Measurements from ENCODE around the gene PRM1. TPM values are rescaled to one million over a fixed set of nuclear protein-coding genes. Genes with fewer than 3 reads are reported as not detected.
A peak's percentile ranks its signal among the peaks of the same experiment; 100 is the strongest.

PRM1 gene

DNA sequence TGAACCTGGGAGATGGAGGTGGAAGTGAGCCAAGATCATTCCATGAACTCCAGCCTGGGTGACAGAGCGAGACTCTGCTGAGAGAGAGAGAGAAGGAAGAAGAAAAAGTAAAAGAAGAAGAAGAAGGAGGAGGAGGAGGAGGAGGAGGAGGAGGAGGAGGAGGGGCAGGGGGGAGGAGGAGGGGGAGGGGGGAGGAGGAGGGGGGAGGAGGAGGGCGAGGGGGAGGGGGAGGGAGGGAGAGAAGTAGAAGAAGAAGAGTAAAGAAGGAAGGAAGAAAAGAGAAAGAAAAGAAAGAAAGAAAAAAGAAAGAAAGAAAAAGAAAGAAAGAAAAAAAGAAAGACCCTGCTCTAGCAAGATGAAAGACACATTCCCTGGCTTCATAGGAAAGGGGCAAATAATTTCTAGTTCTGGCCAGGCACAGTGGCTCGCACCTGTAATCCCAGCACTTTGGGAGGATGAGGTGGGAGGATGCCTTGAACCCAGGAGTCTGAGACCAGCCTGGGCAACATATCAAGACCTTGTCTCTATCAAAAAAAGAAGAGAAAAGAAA, 48.8 kb downstream of the PRM1 start:
- Histone ChIP-seq H2BK15ac (ENCODE audit: low read depth, poor library complexity, severe bottlenecking) (no peak overlapping the region), H2BK5ac (ENCODE audit: low read depth, low read length, poor library complexity, severe bottlenecking) (no peak overlapping the region), H4K8ac (ENCODE audit: low read length) (no peak overlapping the region), H3K27ac (ENCODE audit: low read length, poor library complexity, severe bottlenecking) (no peak overlapping the region), H4K91ac (ENCODE audit: low read length) (no peak overlapping the region), H3K18ac (ENCODE audit: low read depth in 1 of 2, low read length in 2 of 2) (no peak overlapping the region), H3K23ac (ENCODE audit: low read length in 2 of 2) (no peak overlapping the region), H3K4me1 (ENCODE audit: control insufficient read depth, insufficient read depth, low read depth, low read length) (peaks cover 2% of the 10 kb centered on the region), H3K4me2 (ENCODE audit: low read length, poor library complexity, severe bottlenecking) (no peak overlapping the region), H3K4ac (ENCODE audit: low read depth in 1 of 2, low read length in 2 of 2) (no peak overlapping the region), H3K79me1 (replicated peaks; ENCODE audit: low read length, poor library complexity, severe bottlenecking) (no peaks in the 10 kb centered on the region), H2AK5ac (ENCODE audit: low read length, severe bottlenecking) (no peak overlapping the region), H3K36me3 (ENCODE audit: control insufficient read depth in 1 of 2, insufficient read depth in 2 of 2, low read depth in 1 of 2, low read length in 2 of 2) (no peaks in the 10 kb centered on the region), H3K9ac (ENCODE audit: low read length) (no peak overlapping the region), H3K14ac (ENCODE audit: low read length in 2 of 2) (no peak overlapping the region), H3K4me3 (ENCODE audit: insufficient read depth in 1 of 2, low read depth in 1 of 2, low read length in 2 of 2) (no peak overlapping the region), H3K9me3 (ENCODE audit: control insufficient read depth, low read length) (no peaks in the 10 kb centered on the region), H2AFZ (ENCODE audit: low read depth, low read length) (no peak overlapping the region), H3K27me3 (ENCODE audit: control insufficient read depth in 1 of 2, insufficient read depth in 1 of 2, low read length in 2 of 2) (no peaks in the 10 kb centered on the region), H2BK12ac (ENCODE audit: low read length in 2 of 2) (no peak overlapping the region), H2BK120ac (ENCODE audit: low read depth, low read length) (no peak overlapping the region)
- no peak for DNase-seq
- 95% methylated on average over 1 of the region's 3 CpGs for WGBS

DNA sequence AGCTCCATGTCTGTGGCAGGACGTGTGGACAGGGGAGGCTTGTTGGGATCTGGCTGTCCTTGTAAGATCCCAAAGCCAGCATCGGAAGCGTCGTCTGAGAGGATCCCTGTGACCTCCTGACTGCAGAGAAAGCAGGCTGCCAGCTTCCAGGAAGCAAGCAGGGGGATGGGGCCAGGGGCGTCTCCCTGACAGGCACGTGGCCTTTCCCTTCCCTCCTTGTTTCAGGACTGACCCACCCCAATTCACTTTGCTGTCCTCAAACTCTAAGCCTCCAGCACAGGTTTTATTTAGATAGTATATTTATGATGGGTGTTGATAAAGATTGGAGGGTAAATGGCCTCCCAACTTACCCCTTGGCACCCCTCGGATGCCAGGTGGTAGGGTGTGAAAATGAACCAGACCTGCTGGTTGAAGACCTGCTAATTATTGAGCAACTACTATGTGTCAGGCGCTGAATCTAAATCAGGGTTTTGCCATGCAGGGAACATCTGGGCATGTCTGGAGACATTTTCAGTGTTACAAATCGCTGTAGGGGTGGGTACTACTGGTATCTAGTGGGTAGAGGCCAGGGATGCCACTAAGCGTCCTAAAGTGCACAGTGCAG, 49.7 kb downstream of the PRM1 start:
- Histone ChIP-seq H3K9me3 (ENCODE audit: control insufficient read depth, low read length) (no peaks in the 10 kb centered on the region), H2BK120ac (ENCODE audit: low read depth, low read length) (no peak overlapping the region), H2BK5ac (ENCODE audit: low read depth, low read length, poor library complexity, severe bottlenecking) (no peak overlapping the region), H3K9ac (ENCODE audit: low read length) (no peak overlapping the region), H3K27me3 (ENCODE audit: control insufficient read depth in 1 of 2, insufficient read depth in 1 of 2, low read length in 2 of 2) (no peaks in the 10 kb centered on the region), H3K4me2 (ENCODE audit: low read length, poor library complexity, severe bottlenecking) (no peak overlapping the region), H4K8ac (ENCODE audit: low read length) (peak overlapping the region; percentile 82), H2BK12ac (ENCODE audit: low read length in 2 of 2) (peak overlapping the region in 1 of 2 experiments; percentile 3), H3K23ac (ENCODE audit: low read length in 2 of 2) (no peak overlapping the region), H3K4me1 (ENCODE audit: control insufficient read depth, insufficient read depth, low read depth, low read length) (peaks cover 2% of the 10 kb centered on the region), H3K4ac (ENCODE audit: low read depth in 1 of 2, low read length in 2 of 2) (peak overlapping the region in 1 of 2 experiments; percentile 15), H3K27ac (ENCODE audit: low read length, poor library complexity, severe bottlenecking) (no peak overlapping the region), H3K36me3 (ENCODE audit: control insufficient read depth in 1 of 2, insufficient read depth in 2 of 2, low read depth in 1 of 2, low read length in 2 of 2) (no peaks in the 10 kb centered on the region), H3K4me3 (ENCODE audit: insufficient read depth in 1 of 2, low read depth in 1 of 2, low read length in 2 of 2) (no peak overlapping the region), H3K18ac (ENCODE audit: low read depth in 1 of 2, low read length in 2 of 2) (no peak overlapping the region), H4K91ac (ENCODE audit: low read length) (no peak overlapping the region), H3K79me1 (replicated peaks; ENCODE audit: low read length, poor library complexity, severe bottlenecking) (no peaks in the 10 kb centered on the region), H3K14ac (ENCODE audit: low read length in 2 of 2) (no peak overlapping the region), H2BK15ac (ENCODE audit: low read depth, poor library complexity, severe bottlenecking) (no peak overlapping the region), H2AK5ac (ENCODE audit: low read length, severe bottlenecking) (no peak overlapping the region), H2AFZ (ENCODE audit: low read depth, low read length) (no peak overlapping the region)
- 66% methylated on average over 9 of the region's 10 CpGs for WGBS
- no peak for DNase-seq

Small RNA genes within 50 kb of the gene (small RNA-seq; reads per million reads assigned to genes)
- gene MIR548H2 (ENCODE audit: low read depth) (not detected), gene RF00019 (ENCODE audit: low read depth) (not detected), gene RF00554 (ENCODE audit: low read depth) (not detected)

All from mesenchymal stem cell (in vitro differentiated cells and primary cell).